H1 (cell line): ENCODE results near the gene KIFC1. TPM values are rescaled to one million over a fixed set of nuclear protein-coding genes. Genes with fewer than 3 reads are reported as not detected.

ENCODE experiments used
- CTCF ChIA-PET: fragments of 300-600 bp; sonication (Branson Sonifier 250); formaldehyde crosslinking; loops from one replicate; lab custom pipeline; 2021; ENCODE audit not compliant: partially characterized antibody; lab: Charles Lee
- POLR2A ChIA-PET: fragments of 300-600 bp; sonication (Branson Sonifier 250); formaldehyde crosslinking; loops from one replicate; lab custom pipeline; 2021; ENCODE audit warnings: inconsistent platforms; ENCODE audit not compliant: partially characterized antibody; lab: Charles Lee
- DNase-seq, 2 experiments: peaks; one replicate each; pipeline versions ENCODE4 v3.0.0 to v3.0.0-alpha.2; 2010 to 2022; ENCODE audit warnings: low spot score in 2 of 2, low read depth in 1 of 2, mixed read lengths in 1 of 2
- FAIRE-seq: peaks from 2 replicates; lab custom pipeline; 2011; peaks lifted over from hg19 to GRCh38; lab: Jason Lieb, UNC
- H2AFZ ChIP-seq: 2 replicates; pipeline ENCODE4 v1.8.1; 2012; ENCODE audit warnings: low read length, inconsistent platforms
- H2AK5ac ChIP-seq: 2 replicates; pipeline ENCODE4 v1.6.1; 2013; ENCODE audit warnings: low read depth, low read length
- H2BK120ac ChIP-seq: replicated peaks from 2 replicates; pipeline ENCODE3; 2013; ENCODE audit warnings: low read depth, low read length, inconsistent platforms
- H2BK12ac ChIP-seq: 2 replicates; pipeline ENCODE4 v1.6.1; 2013; ENCODE audit warnings: low read depth, low read length
- H2BK15ac ChIP-seq: 2 replicates; pipeline ENCODE4 v1.6.1; 2013; ENCODE audit warnings: low read length
- H2BK20ac ChIP-seq: 2 replicates; pipeline ENCODE4 v1.6.1; 2013; ENCODE audit warnings: low read length
- H2BK5ac ChIP-seq: 2 replicates; pipeline ENCODE4 v1.6.1; 2013; ENCODE audit warnings: low read depth, low read length
- H3K14ac ChIP-seq: 2 replicates; pipeline ENCODE4 v1.6.1; 2013; ENCODE audit warnings: inconsistent platforms; ENCODE audit not compliant: insufficient read length
- H3K18ac ChIP-seq: 2 replicates; pipeline ENCODE4 v1.6.1; 2013; ENCODE audit warnings: low read length; ENCODE audit errors: extremely low read depth
- H3K23ac ChIP-seq: 2 replicates; pipeline ENCODE4 v1.6.1; 2013; ENCODE audit warnings: inconsistent platforms; ENCODE audit not compliant: insufficient read length
- H3K23me2 ChIP-seq: 2 replicates; pipeline ENCODE4 v1.6.1; 2013; ENCODE audit warnings: low read depth, low read length
- H3K27ac ChIP-seq: 2 replicates; pipeline ENCODE4 v1.6.1; 2011; ENCODE audit warnings: low read depth, low read length, inconsistent platforms
- H3K27me3 ChIP-seq, 4 experiments: replicated peaks in 1 of 4; 1 replicate in 1 of 4; 2 replicates in 3 of 4; pipeline versions ENCODE4 v1.6.1 to v1.8.1; 2011 to 2013; ENCODE audit warnings: low read length in 3 of 4, mild to moderate bottlenecking in 3 of 4, inconsistent platforms in 2 of 4, mixed read lengths in 2 of 4, moderate library complexity in 1 of 4; ENCODE audit not compliant: control insufficient read depth in 3 of 4, insufficient read depth in 3 of 4; ENCODE audit errors: extremely low read depth in 1 of 4
- H3K36me3 ChIP-seq, 4 experiments: 2 replicates each; pipeline versions ENCODE4 v1.6.1 to v1.8.1; 2011 to 2013; ENCODE audit warnings: mild to moderate bottlenecking in 4 of 4, low read length in 3 of 4, moderate library complexity in 2 of 4, control low read depth in 1 of 4, inconsistent platforms in 1 of 4; ENCODE audit not compliant: insufficient read depth in 4 of 4, control insufficient read depth in 2 of 4
- H3K4ac ChIP-seq: replicated peaks from 2 replicates; pipeline ENCODE3; 2013; ENCODE audit warnings: low read length, low read depth, mixed read lengths, inconsistent platforms; ENCODE audit not compliant: insufficient read length
- H3K4me1 ChIP-seq, 4 experiments: replicated peaks in 1 of 4; 1 replicate in 1 of 4; 2 replicates in 3 of 4; pipeline versions ENCODE4 v1.6.1 to v1.8.1; 2011 to 2013; ENCODE audit warnings: low read length in 3 of 4, inconsistent platforms in 2 of 4, mixed read lengths in 1 of 4; ENCODE audit not compliant: insufficient read depth in 4 of 4, control insufficient read depth in 3 of 4
- H3K4me2 ChIP-seq, 2 experiments: 2 replicates each; pipeline versions ENCODE4 v1.6.1 to v1.8.1; 2011 to 2013; ENCODE audit warnings: low read depth in 2 of 2, low read length in 2 of 2, control low read depth in 1 of 2, inconsistent platforms in 1 of 2, mild to moderate bottlenecking in 1 of 2; ENCODE audit not compliant: insufficient read depth in 1 of 2
- H3K4me3 ChIP-seq, 4 experiments: fragments of 200-600, 300-600 bp in 1 of 4; sonication (generic), shearing (Covaris generic), sonication (Bioruptor Twin) in 1 of 4; 2 replicates each; pipeline versions ENCODE4 v1.5.1 to v1.8.1; 2011 to 2016; ENCODE audit warnings: low read length in 4 of 4, low read depth in 3 of 4, control low read depth in 2 of 4, inconsistent platforms in 2 of 4, mild to moderate bottlenecking in 2 of 4, mixed read lengths in 1 of 4, moderate library complexity in 1 of 4; ENCODE audit not compliant: insufficient read depth in 2 of 4; ENCODE audit errors: extremely low read depth in 1 of 4
- H3K56ac ChIP-seq: replicated peaks from 2 replicates; pipeline ENCODE3; 2013; ENCODE audit warnings: low read depth, mild to moderate bottlenecking, mixed read lengths, low read length, inconsistent platforms; ENCODE audit not compliant: insufficient read length
- H3K79me1 ChIP-seq: 2 replicates; pipeline ENCODE4 v1.6.1; 2013; ENCODE audit warnings: low read depth, low read length, control low read depth
- H3K79me2 ChIP-seq, 2 experiments: 2 replicates each; pipeline versions ENCODE4 v1.6.1 to v1.8.1; 2012 to 2013; ENCODE audit warnings: low read length in 2 of 2, mild to moderate bottlenecking in 2 of 2, inconsistent platforms in 1 of 2; ENCODE audit not compliant: insufficient read depth in 2 of 2, control insufficient read depth in 1 of 2
- H3K9ac ChIP-seq, 4 experiments: replicated peaks in 1 of 4; 1 replicate in 1 of 4; 2 replicates in 3 of 4; pipeline versions ENCODE4 v1.6.1 to v1.8.1; 2011 to 2013; ENCODE audit warnings: low read depth in 3 of 4, low read length in 3 of 4, control low read depth in 2 of 4, mild to moderate bottlenecking in 2 of 4, moderate library complexity in 2 of 4, inconsistent platforms in 1 of 4; ENCODE audit errors: extremely low read depth in 1 of 4
- H3K9me3 ChIP-seq, 2 experiments: 2 replicates each; pipeline versions ENCODE4 v1.6.1 to v1.8.1; 2012 to 2013; ENCODE audit warnings: mild to moderate bottlenecking in 2 of 2, moderate library complexity in 2 of 2, control low read depth in 1 of 2, inconsistent platforms in 1 of 2, low read depth in 1 of 2, low read length in 1 of 2, mixed read lengths in 1 of 2; ENCODE audit not compliant: insufficient read depth in 2 of 2
- H4K20me1 ChIP-seq, 2 experiments: replicated peaks in 1 of 2; 2 replicates each; pipeline versions ENCODE3 to v1.8.1; 2011 to 2013; ENCODE audit warnings: inconsistent platforms in 2 of 2, low read length in 2 of 2, mild to moderate bottlenecking in 1 of 2; ENCODE audit not compliant: insufficient read depth in 2 of 2, control insufficient read depth in 1 of 2
- H4K5ac ChIP-seq: 2 replicates; pipeline ENCODE4 v1.6.1; 2013; ENCODE audit warnings: low read length, low read depth, mixed read lengths, inconsistent platforms; ENCODE audit not compliant: insufficient read length
- H4K8ac ChIP-seq: 2 replicates; pipeline ENCODE4 v1.8.0; 2013; ENCODE audit warnings: mild to moderate bottlenecking, moderate library complexity, low read length, inconsistent platforms; ENCODE audit not compliant: insufficient read depth; ENCODE audit errors: extremely low read depth
- H4K91ac ChIP-seq: replicated peaks from 2 replicates; pipeline ENCODE3; 2013; ENCODE audit warnings: low read length, mixed read lengths, inconsistent platforms; ENCODE audit not compliant: insufficient read length
- CBX5 ChIP-seq: fragments of 300-800, 300-1000 bp; sonication (generic); IDR thresholded peaks from 2 replicates; pipeline ENCODE4 v1.7.1; 2016; ENCODE audit warnings: antibody characterized with exemption, low read length, low read depth
- KDM1A ChIP-seq: fragments of 200-600, 300-600 bp; sonication (generic); IDR thresholded peaks from 2 replicates; pipeline ENCODE4 v1.7.1; 2016; ENCODE audit warnings: mild to moderate bottlenecking, low read length, borderline replicate concordance
- RAD21 ChIP-seq, 2 experiments: IDR thresholded peaks in 1 of 2; conservative IDR thresholded peaks in 1 of 2; 2 replicates each; pipeline ENCODE4 v1.6.1; 2011; ENCODE audit warnings: low read depth in 2 of 2, low read length in 2 of 2, improper control_type of control experiment in 1 of 2, inconsistent platforms in 1 of 2, mild to moderate bottlenecking in 1 of 2, moderate library complexity in 1 of 2
- TAF1 ChIP-seq: IDR thresholded peaks from 2 replicates; pipeline ENCODE4 v1.6.1; 2011; ENCODE audit warnings: mild to moderate bottlenecking, low read depth, low read length
- WGBS, 2 experiments: shearing (Covaris generic) in 1 of 2; methylation state at CpG; one replicate each; pipeline versions ENCODE4 v1.1.6 to v1.1.7; 2013 to 2015; ENCODE audit warnings: low lambda C conversion rate in 2 of 2, mixed read lengths in 2 of 2, inconsistent platforms in 1 of 2, low coverage in 1 of 2, missing lambda C conversion rate in 1 of 2; ENCODE audit not compliant: insufficient replicate concordance in 2 of 2, insufficient coverage in 1 of 2, insufficient read length in 1 of 2; ENCODE audit errors: extremely low coverage in 1 of 2, missing lambda C conversion rate in 1 of 2; 5-methylcytosine and 5-hydroxymethylcytosine counted together
- long read RNA-seq, 2 experiments: library from RNA in 1 of 2; library from capped mRNA in 1 of 2; stranded (forward); transcript quantifications; one replicate each; pipeline ENCODE4 v2.0.0, GENCODE V29; 2021; ENCODE audit warnings: inconsistent platforms in 1 of 2
- polyA minus RNA-seq, 3 experiments: library from RNA; depleted of rRNA, polyadenylated mRNA; stranded (reverse); fragments of >200 nt; gene quantifications; 1 replicate in 2 of 3; 2 replicates in 1 of 3; pipeline ENCODE4 v1.2.3, GENCODE V29; 2011
- polyA plus RNA-seq, 7 experiments: library from polyadenylated mRNA; depleted of rRNA in 3 of 7; stranded (reverse) in 5 of 7; unstranded in 2 of 7; fragments of >200 nt in 5 of 7; fragments of 200-250 nt in 2 of 7; gene quantifications; 1 replicate in 5 of 7; 2 replicates in 1 of 7; 4 replicates in 1 of 7; pipeline versions ENCODE4 v1.2.1 to v1.2.3, GENCODE V29; 2011 to 2013; ENCODE audit warnings: missing spikeins in 2 of 7, mixed read lengths in 2 of 7
- total RNA-seq: library from RNA; stranded (reverse); fragmentation: NEBNext Ultra II Directional; extraction: Animal tissue kit (Norgen Biotek cat#: 25700); gene quantifications from 2 replicates; pipeline ENCODE4 v1.2.1, GENCODE V29; 2021

The KIFC1 gene, protein sequence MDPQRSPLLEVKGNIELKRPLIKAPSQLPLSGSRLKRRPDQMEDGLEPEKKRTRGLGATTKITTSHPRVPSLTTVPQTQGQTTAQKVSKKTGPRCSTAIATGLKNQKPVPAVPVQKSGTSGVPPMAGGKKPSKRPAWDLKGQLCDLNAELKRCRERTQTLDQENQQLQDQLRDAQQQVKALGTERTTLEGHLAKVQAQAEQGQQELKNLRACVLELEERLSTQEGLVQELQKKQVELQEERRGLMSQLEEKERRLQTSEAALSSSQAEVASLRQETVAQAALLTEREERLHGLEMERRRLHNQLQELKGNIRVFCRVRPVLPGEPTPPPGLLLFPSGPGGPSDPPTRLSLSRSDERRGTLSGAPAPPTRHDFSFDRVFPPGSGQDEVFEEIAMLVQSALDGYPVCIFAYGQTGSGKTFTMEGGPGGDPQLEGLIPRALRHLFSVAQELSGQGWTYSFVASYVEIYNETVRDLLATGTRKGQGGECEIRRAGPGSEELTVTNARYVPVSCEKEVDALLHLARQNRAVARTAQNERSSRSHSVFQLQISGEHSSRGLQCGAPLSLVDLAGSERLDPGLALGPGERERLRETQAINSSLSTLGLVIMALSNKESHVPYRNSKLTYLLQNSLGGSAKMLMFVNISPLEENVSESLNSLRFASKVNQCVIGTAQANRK
- total RNA-seq (64.3 and 69.3 TPM in 2 replicates), polyA plus RNA-seq (2011; rRNA removed) (46.6 and 60.9 TPM in 2 replicates), polyA minus RNA-seq (2011; rRNA and poly(A)+ RNA removed) (47.9 and 58.8 TPM in 2 replicates)
- 68.7 TPM for polyA plus RNA-seq (2011; cell fraction: cytosol; rRNA removed)
- polyA plus RNA-seq (2011; cell fraction: nucleus; rRNA removed) = 85.7 TPM
- 57.7 to 66.0 TPM (median 62.9 TPM) in 4 replicates for polyA plus RNA-seq (2012, experiment 1 of 2)
- 42.3 TPM for polyA plus RNA-seq (2012, experiment 2 of 2)
- polyA plus RNA-seq (2013, experiment 1 of 2) = 45.5 TPM
- polyA plus RNA-seq (2013, experiment 2 of 2) = 44.5 TPM
- polyA minus RNA-seq (2011; cell fraction: cytosol; rRNA and poly(A)+ RNA removed) = 40.5 TPM
- 41.0 TPM for polyA minus RNA-seq (2011; cell fraction: nucleus; rRNA and poly(A)+ RNA removed)
- long read RNA-seq, experiment 1, transcript KIFC1-211 (11 exons, 2,706 nt) = major isoform, 7 of 72 reads
- long read RNA-seq, experiment 1, partial matches to known transcripts = 56 of 72 reads
- long read RNA-seq, experiment 1, other reads (novel, unspliced or antisense) = 7 of 72 reads
- long read RNA-seq, experiment 2, transcript KIFC1-211 (11 exons, 2,706 nt) = major isoform, 19 of 27 reads
- long read RNA-seq, experiment 2, partial matches to known transcripts = 5 of 27 reads
- long read RNA-seq, experiment 2, other reads (novel, unspliced or antisense) = 3 of 27 reads

DNA sequence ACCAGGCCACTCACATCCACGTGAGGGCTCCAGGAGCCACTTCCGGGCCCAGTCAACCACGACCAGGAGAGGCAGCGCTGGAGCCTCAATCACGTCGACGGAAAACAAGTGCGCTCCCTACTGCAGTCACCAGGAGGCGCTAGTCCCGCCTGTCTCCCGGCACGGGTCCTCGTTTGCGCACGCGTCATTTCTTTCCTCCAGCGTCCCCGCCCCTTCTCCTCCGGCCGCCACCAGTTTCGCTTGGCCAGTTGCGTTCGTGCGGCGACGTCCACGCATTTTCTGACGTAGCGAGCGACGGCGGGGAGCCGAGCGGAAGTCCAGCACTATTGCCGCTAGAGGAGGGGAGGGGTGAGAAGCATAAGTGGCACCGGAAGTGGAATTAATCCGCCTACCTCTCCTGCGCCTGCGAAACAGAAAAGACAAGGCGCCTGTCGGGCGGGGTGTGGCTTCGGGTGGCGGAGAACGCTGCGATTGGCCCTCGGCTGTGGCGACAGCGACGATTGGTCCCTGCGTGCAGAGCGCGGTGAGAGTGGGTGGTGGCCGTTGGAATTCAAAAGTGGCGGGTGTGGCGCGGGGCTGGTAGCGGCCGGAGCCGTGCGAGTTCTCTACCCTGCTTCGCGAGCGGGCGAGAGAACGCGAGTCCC is at the start of gene KIFC1:
TSS of gene KIFC1 (plus strand) at position 546 of the 644 bp plus-strand sequence. CDS start 163 bp downstream, outside the sequence.
- POLR2A ChIA-PET = interaction anchor here (0.6 to 2.6 kb wide), 11 partner anchors 9 to 422 kb away, joined by 3 to 10 read pairs (median 4); partner anchors contain the start of genes RPS18, VPS52, ZBTB22 and ZBTB9
- 1% methylated on average over 39 of the region's 67 CpGs; no CpG with 5 or more reads in 1 of the 2 experiments for WGBS, 2 experiments
- TF ChIP-seq TAF1 (peak; percentile 46; the same call in 1 of the 2 replicates), KDM1A (no peak), RAD21 (IDR thresholded peaks at IDR 0.05 in 1 of 2, conservative IDR thresholded peaks at IDR 0.05 in 1 of 2; ENCODE audit: low read depth in 2 of 2, low read length in 2 of 2) (peak; percentile 38 to 57), CBX5 (no peak)

More for the DNA sequence above, at the start of gene KIFC1:
- H3K23me2 ChIP-seq = peaks cover 6% of the 10 kb centered on the region; the same call in 1 of the 2 replicates
- no peaks in the 10 kb centered on the region for H3K36me3 ChIP-seq
- H3K23ac ChIP-seq = no peak within 1 kb of the TSS
- DNase-seq (peak; percentile 99 to 100), FAIRE-seq (peak; percentile 60)
- H2AK5ac ChIP-seq = 0 out of 2 replicates have a peak within 1 kb of the TSS, but pooled peaks have one; percentile 5
- H3K79me2 ChIP-seq = peaks cover 37 to 45% of the 10 kb centered on the region in 2 experiments
- peak within 1 kb of the TSS; percentile 7 for H2BK15ac ChIP-seq
- H3K4ac ChIP-seq = peak within 1 kb of the TSS; percentile 83
- H3K18ac ChIP-seq = peak within 1 kb of the TSS; percentile 27; the same call in 1 of the 2 replicates
- peak within 1 kb of the TSS; percentile 84 for H2AFZ ChIP-seq
- H3K79me1 ChIP-seq = peaks cover 3% of the 10 kb centered on the region
- no peaks in the 10 kb centered on the region for H3K9me3 ChIP-seq
- peaks cover 2 to 7% of the 10 kb centered on the region in 2 experiments for H4K20me1 ChIP-seq
- CTCF ChIA-PET = interaction anchor here (0.7 to 1.6 kb wide), 21 partner anchors 9 to 192 kb away, joined by 3 to 8 read pairs (median 4); no protein-coding TSS in a partner anchor
- H3K4me2 ChIP-seq = peak within 1 kb of the TSS; percentile 83 to 95
- H3K4me3 ChIP-seq = peak within 1 kb of the TSS; percentile 81 to 82 (median 82)
- H2BK5ac ChIP-seq = peak within 1 kb of the TSS; percentile 79
- H3K14ac ChIP-seq = no peak within 1 kb of the TSS
- no peaks in the 10 kb centered on the region for H3K27me3 ChIP-seq
- H4K8ac ChIP-seq = no peak within 1 kb of the TSS
- H4K91ac ChIP-seq = peak within 1 kb of the TSS; percentile 30
- no peak within 1 kb of the TSS for H2BK120ac ChIP-seq
- no peak within 1 kb of the TSS for H2BK20ac ChIP-seq
- H3K56ac ChIP-seq = peak within 1 kb of the TSS; percentile 71
- H3K4me1 ChIP-seq = peaks cover 0 to 6% (median 3%) of the 10 kb centered on the region in 4 experiments; a peak in 4 of 7 replicates
- peak within 1 kb of the TSS; percentile 84 for H2BK12ac ChIP-seq
- H4K5ac ChIP-seq = peak within 1 kb of the TSS; percentile 73
- peak within 1 kb of the TSS; percentile 70; the same call in 1 of the 2 replicates for H3K27ac ChIP-seq
- peak within 1 kb of the TSS; percentile 49 to 88 (median 76) for H3K9ac ChIP-seq
